WTC11 (cell line): ENCODE results near the gene HDLBP.

ENCODE experiments used
- ATF3 ChIP-seq: sonication (generic); formaldehyde crosslinking; conservative IDR thresholded peaks from 2 replicates; pipeline ENCODE4 v1.8.1; 2022; ENCODE audit warnings: mild to moderate bottlenecking, missing genetic modification reagents
- CBFB ChIP-seq: sonication (generic); formaldehyde crosslinking; IDR thresholded peaks from 2 replicates; pipeline ENCODE4 v1.8.1; 2022; ENCODE audit warnings: mild to moderate bottlenecking, low read depth, missing genetic modification reagents
- CTCF ChIP-seq: fragments of 200-600 bp; IDR thresholded peaks from 2 replicates; pipeline ENCODE4 v1.8.0; 2022; ENCODE audit warnings: antibody characterized with exemption
- ELF4 ChIP-seq: sonication (generic); formaldehyde crosslinking; IDR thresholded peaks from 2 replicates; pipeline ENCODE4 v1.8.1; 2022; ENCODE audit warnings: low read depth, mild to moderate bottlenecking, moderate library complexity, missing genetic modification reagents
- ETV6 ChIP-seq: sonication (generic); formaldehyde crosslinking; IDR thresholded peaks from 2 replicates; pipeline ENCODE4 v1.8.1; 2022; ENCODE audit warnings: mild to moderate bottlenecking, missing genetic modification reagents
- GTF2I ChIP-seq: fragments of 250-450 bp; sonication (Bioruptor Pico); conservative IDR thresholded peaks from 2 replicates; pipeline ENCODE4 v1.4.0; 2021; ENCODE audit warnings: mild to moderate bottlenecking
- IRF1 ChIP-seq: sonication (generic); formaldehyde crosslinking; IDR thresholded peaks from 2 replicates; pipeline ENCODE4 v1.8.0; 2023; ENCODE audit warnings: missing genetic modification reagents
- JUN ChIP-seq: sonication (generic); formaldehyde crosslinking; IDR thresholded peaks from 2 replicates; pipeline ENCODE4 v1.8.0; 2023; ENCODE audit warnings: mild to moderate bottlenecking, missing genetic modification reagents
- MAX ChIP-seq: sonication (generic); formaldehyde crosslinking; IDR thresholded peaks from 2 replicates; pipeline ENCODE4 v1.8.0; 2022; ENCODE audit warnings: mild to moderate bottlenecking, missing genetic modification reagents
- PRDM15 ChIP-seq: sonication (generic); formaldehyde crosslinking; IDR thresholded peaks from 2 replicates; pipeline ENCODE4 v1.8.0; 2022; ENCODE audit warnings: missing genetic modification reagents
- PREB ChIP-seq: sonication (generic); formaldehyde crosslinking; IDR thresholded peaks from 2 replicates; pipeline ENCODE4 v1.8.1; 2022; ENCODE audit warnings: mild to moderate bottlenecking, missing genetic modification reagents, moderate library complexity, borderline replicate concordance
- TEAD1 ChIP-seq: sonication (generic); formaldehyde crosslinking; IDR thresholded peaks from 2 replicates; pipeline ENCODE4 v1.8.0; 2022; ENCODE audit warnings: mild to moderate bottlenecking, missing genetic modification reagents
- USF2 ChIP-seq: sonication (generic); formaldehyde crosslinking; IDR thresholded peaks from 2 replicates; pipeline ENCODE4 v1.8.1; 2023; ENCODE audit warnings: mild to moderate bottlenecking, missing genetic modification reagents, moderate library complexity
- ZBTB43 ChIP-seq: sonication (generic); formaldehyde crosslinking; IDR thresholded peaks from 2 replicates; pipeline ENCODE4 v1.8.1; 2023; ENCODE audit warnings: mild to moderate bottlenecking, missing genetic modification reagents

- TF ChIP-seq CTCF (no peak), ATF3 (no peak), ETV6 (CRISPR knock-in tag) (no peak), ZBTB43 (CRISPR knock-in tag) (no peak), TEAD1 (no peak), CBFB (CRISPR knock-in tag) (no peak), USF2 (CRISPR knock-in tag) (no peak), GTF2I (CRISPR knock-in tag) (no peak), PRDM15 (CRISPR knock-in tag) (no peak), MAX (CRISPR knock-in tag) (no peak), PREB (CRISPR knock-in tag) (no peak), IRF1 (CRISPR knock-in tag) (no peak), JUN (no peak), ELF4 (CRISPR knock-in tag) (no peak)
These were observed 106.2 kb downstream of the HDLBP start for GRCh38 chr2:241209271-241209670.
